Endodermal cell (in vitro differentiated cells): ENCODE results near the gene ARHGAP22. TPM values are rescaled to one million over a fixed set of nuclear protein-coding genes. Genes with fewer than 3 reads are reported as not detected.

Experiments used
- DNase-seq: peaks from one replicate; pipeline ENCODE4 v3.0.0-alpha.2; 2017
- H3K27ac ChIP-seq: 2 replicates; pipeline ENCODE4 v1.5.1; 2013; ENCODE audit warnings: mild to moderate bottlenecking, low read depth, low read length, moderate library complexity
- H3K27me3 ChIP-seq: 2 replicates; pipeline ENCODE4 v1.6.1; 2013; ENCODE audit warnings: mild to moderate bottlenecking, low read length, moderate library complexity; ENCODE audit not compliant: insufficient read depth, control insufficient read depth, poor library complexity, severe bottlenecking
- H3K36me3 ChIP-seq: 2 replicates; pipeline ENCODE4 v1.7.0; 2013; ENCODE audit warnings: mild to moderate bottlenecking, low read length, moderate library complexity; ENCODE audit not compliant: control insufficient read depth, insufficient read depth
- H3K4me1 ChIP-seq: one replicate; pipeline ENCODE4 v1.7.0; 2013; ENCODE audit warnings: low read length; ENCODE audit not compliant: control insufficient read depth, insufficient read depth
- H3K4me3 ChIP-seq: 2 replicates; pipeline ENCODE4 v1.5.1; 2013; ENCODE audit warnings: mild to moderate bottlenecking, low read length, moderate library complexity
- H3K9ac ChIP-seq: 2 replicates; pipeline ENCODE4 v1.6.1; 2013; ENCODE audit warnings: mild to moderate bottlenecking, low read length, moderate library complexity; ENCODE audit not compliant: poor library complexity, severe bottlenecking; ENCODE audit errors: extremely low read depth
- H3K9me3 ChIP-seq: 2 replicates; pipeline ENCODE4 v1.6.1; 2013; ENCODE audit warnings: mild to moderate bottlenecking, low read length, moderate library complexity; ENCODE audit not compliant: control insufficient read depth
- H3K27ac Mint-ChIP-seq: 2 replicates; pipeline ENCODE4 v1.8.0; 2020; ENCODE audit warnings: mixed read lengths
- H3K27me3 Mint-ChIP-seq: 2 replicates; pipeline ENCODE4 v1.8.0; 2021; ENCODE audit warnings: mild to moderate bottlenecking, mixed read lengths; ENCODE audit not compliant: insufficient read depth
- H3K36me3 Mint-ChIP-seq: 2 replicates; pipeline ENCODE4 v1.8.0; 2020; ENCODE audit warnings: low read depth, mixed read lengths
- H3K4me1 Mint-ChIP-seq: 2 replicates; pipeline ENCODE4 v1.8.0; 2020; ENCODE audit warnings: mixed read lengths
- H3K4me3 Mint-ChIP-seq: 2 replicates; pipeline ENCODE4 v1.8.0; 2020; ENCODE audit warnings: mild to moderate bottlenecking, moderate library complexity, mixed read lengths
- H3K9me3 Mint-ChIP-seq: 2 replicates; pipeline ENCODE4 v1.8.0; 2020; ENCODE audit warnings: mild to moderate bottlenecking, mixed read lengths
- CTCF ChIP-seq: fragments of 200-600 bp; sonication (generic); conservative IDR thresholded peaks from 2 replicates; pipeline ENCODE4 v1.5.0; 2021; ENCODE audit warnings: antibody characterized with exemption, mild to moderate bottlenecking
- WGBS, 2 experiments: methylation state at CpG; one replicate each; pipeline versions ENCODE4 v1.1.5 to v1.1.7; 2013; ENCODE audit warnings: missing lambda C conversion rate in 2 of 2, mixed read lengths in 1 of 2; ENCODE audit not compliant: insufficient coverage in 1 of 2, insufficient read length in 1 of 2; 5-methylcytosine and 5-hydroxymethylcytosine counted together
- total RNA-seq, 2 donors: library from RNA; stranded (reverse); fragmentation: NEBNext Ultra II Directional in 1 of 2; extraction: Animal tissue kit (Norgen Biotek cat#: 25700) in 1 of 2; gene quantifications; 2 replicates in 1 of 2; 3 replicates in 1 of 2; pipeline ENCODE4 v1.2.1, GENCODE V29; 2021

Gene ARHGAP22
- total RNA-seq, 2 donors from 2014 or later, result 10.3 to 14.1 TPM

- Mint-ChIP-seq H3K9me3 (peaks cover 3% of the 10 kb centered on the region), H3K36me3 (no peaks in the 10 kb centered on the region), H3K27ac (no peak overlapping the region), H3K27me3 (peaks cover 3% of the 10 kb centered on the region), H3K4me1 (peaks cover 2% of the 10 kb centered on the region), H3K4me3 (no peak overlapping the region)
- no peaks in the 10 kb centered on the region for H3K9me3 ChIP-seq
- no peak overlapping the region for H3K9ac ChIP-seq
- 90 to 92% methylated on average over 1 to 3 of the region's 3 CpGs for WGBS, 2 experiments
- no peak overlapping the region for H3K27ac ChIP-seq
- no peaks in the 10 kb centered on the region for H3K4me1 ChIP-seq
- no peaks in the 10 kb centered on the region for H3K27me3 ChIP-seq
- H3K4me3 ChIP-seq, result no peak overlapping the region
- no peaks in the 10 kb centered on the region for H3K36me3 ChIP-seq
- DNase-seq, result no peak
- TF ChIP-seq CTCF, result no peak
These were observed 50.6 kb downstream of the ARHGAP22 start for GRCh38 chr10:48554246-48554645.

GRCh38 chr10:48552946-48553564, 51.8 kb downstream of the ARHGAP22 start:
- Mint-ChIP-seq H3K27ac (no peak overlapping the region), H3K4me1 (peaks cover 2% of the 10 kb centered on the region), H3K4me3 (no peak overlapping the region), H3K27me3 (peaks cover 3% of the 10 kb centered on the region), H3K9me3 (peaks cover 3% of the 10 kb centered on the region), H3K36me3 (no peaks in the 10 kb centered on the region)
- Histone ChIP-seq H3K27me3 (no peaks in the 10 kb centered on the region), H3K4me1 (no peaks in the 10 kb centered on the region), H3K9ac (no peak overlapping the region), H3K27ac (no peak overlapping the region), H3K9me3 (no peaks in the 10 kb centered on the region), H3K36me3 (no peaks in the 10 kb centered on the region), H3K4me3 (no peak overlapping the region)
- no peak for TF ChIP-seq CTCF
- peak; percentile 36 for DNase-seq
- 93 to 100% methylated on average over 3 to 13 of the region's 13 CpGs for WGBS, 2 experiments

GRCh38 chr10:48551861-48552591, 52.8 kb downstream of the ARHGAP22 start:
- H3K9ac ChIP-seq, result no peak overlapping the region
- H3K27ac Mint-ChIP-seq, result no peak overlapping the region
- H3K27ac ChIP-seq, result no peak overlapping the region
- H3K9me3 ChIP-seq, result no peaks in the 10 kb centered on the region
- H3K36me3 Mint-ChIP-seq, result no peaks in the 10 kb centered on the region
- no peaks in the 10 kb centered on the region for H3K4me1 ChIP-seq
- WGBS, 2 experiments, result 70 to 81% methylated on average over 3 to 7 of the region's 7 CpGs
- H3K4me3 ChIP-seq, result no peak overlapping the region
- TF ChIP-seq CTCF, result peak; percentile 90
- peaks cover 2% of the 10 kb centered on the region for H3K4me1 Mint-ChIP-seq
- H3K27me3 ChIP-seq, result no peaks in the 10 kb centered on the region
- peaks cover 3% of the 10 kb centered on the region for H3K9me3 Mint-ChIP-seq
- DNase-seq, result peak; percentile 76
- no peak overlapping the region for H3K4me3 Mint-ChIP-seq
- H3K27me3 Mint-ChIP-seq, result peaks cover 3% of the 10 kb centered on the region
- H3K36me3 ChIP-seq, result no peaks in the 10 kb centered on the region
